HEK293 (cell line): ENCODE results near the gene GLI1.

ENCODE experiments used
- CTCF ChIP-seq: fragments of 450-650 bp; formaldehyde crosslinking; IDR thresholded peaks from 2 replicates; pipeline ENCODE4 v1.5.1; 2016; ENCODE audit warnings: missing biosample characterization, missing genetic modification characterization
- PBX3 ChIP-seq: sonication (generic); formaldehyde crosslinking; IDR thresholded peaks from 2 replicates; pipeline ENCODE4 v1.8.1; 2022; ENCODE audit warnings: mild to moderate bottlenecking, moderate library complexity, missing genetic modification reagents
- PRDM2 ChIP-seq: fragments of 450-650 bp; formaldehyde crosslinking; IDR thresholded peaks from 2 replicates; pipeline ENCODE4 v1.5.1; 2016; ENCODE audit warnings: missing biosample characterization, missing genetic modification characterization, borderline replicate concordance
- REST ChIP-seq: fragments of 450-650 bp; formaldehyde crosslinking; IDR thresholded peaks from 2 replicates; pipeline ENCODE4 v1.5.1; 2016; ENCODE audit warnings: missing biosample characterization, missing genetic modification characterization
- TCF7L2 ChIP-seq: IDR thresholded peaks from 2 replicates; pipeline ENCODE4 v1.6.1; 2011; ENCODE audit warnings: low read depth, mild to moderate bottlenecking, inconsistent platforms, low read length, moderate library complexity, borderline replicate concordance
- ZBTB1 ChIP-seq: fragments of 450-650 bp; formaldehyde crosslinking; IDR thresholded peaks from 2 replicates; pipeline ENCODE4 v1.5.1; 2016; ENCODE audit warnings: missing biosample characterization, missing genetic modification characterization
- ZNF184 ChIP-seq: fragments of 450-650 bp; IDR thresholded peaks from 2 replicates; pipeline ENCODE4 v1.5.1; 2018; ENCODE audit warnings: missing biosample characterization, mild to moderate bottlenecking, missing genetic modification characterization
- ZNF335 ChIP-seq: fragments of 450-650 bp; formaldehyde crosslinking; conservative IDR thresholded peaks from 2 replicates; pipeline ENCODE4 v1.5.1; 2016; ENCODE audit warnings: missing biosample characterization, missing genetic modification characterization
- ZNF473 ChIP-seq: fragments of 450-650 bp; formaldehyde crosslinking; IDR thresholded peaks from 2 replicates; pipeline ENCODE4 v1.5.1; 2017; ENCODE audit warnings: missing biosample characterization, missing genetic modification characterization
- ZNF580 ChIP-seq: fragments of 450-650 bp; formaldehyde crosslinking; IDR thresholded peaks from 2 replicates; pipeline ENCODE4 v1.5.1; 2016; ENCODE audit warnings: missing biosample characterization, missing genetic modification characterization
- ZNF707 ChIP-seq: fragments of 450-650 bp; formaldehyde crosslinking; IDR thresholded peaks from 2 replicates; pipeline ENCODE4 v1.5.1; 2016; ENCODE audit warnings: missing biosample characterization, missing genetic modification characterization
- ZSCAN23 ChIP-seq: fragments of 450-650 bp; formaldehyde crosslinking; IDR thresholded peaks from 2 replicates; pipeline ENCODE4 v1.5.1; 2016; ENCODE audit warnings: missing biosample characterization, missing genetic modification characterization

GRCh38 chr12:57490126-57490525 is 30.5 kb downstream of the GLI1 start:
- TF ChIP-seq ZSCAN23 (tag by site-specific recombination) (no peak), ZNF335 (no peak), ZNF707 (tag by site-specific recombination) (no peak), REST (tag by site-specific recombination) (no peak), CTCF (no peak), ZBTB1 (tag by site-specific recombination) (no peak), TCF7L2 (no peak), PRDM2 (tag by site-specific recombination) (no peak), ZNF580 (no peak), ZNF473 (no peak), ZNF184 (no peak), PBX3 (CRISPR knock-in tag) (no peak)
